SU-DHL-6 (cell line): ENCODE measurements around the gene GPR62.

Experiments used
- H2AFZ ChIP-seq: fragments of 200-600 bp; sonication (generic); 2 replicates; pipeline ENCODE4 v1.6.1; 2014; ENCODE audit warnings: low read depth, mild to moderate bottlenecking, moderate library complexity, mixed read lengths, antibody characterized with exemption, low read length; ENCODE audit not compliant: severe bottlenecking
- H3F3A ChIP-seq: fragments of 200-600 bp; shearing (Covaris generic); 2 replicates; pipeline ENCODE4 v1.6.0; 2016; ENCODE audit warnings: antibody characterized with exemption, mild to moderate bottlenecking; ENCODE audit not compliant: insufficient read depth
- H3K27ac ChIP-seq: fragments of 200-600 bp; sonication (generic); 2 replicates; pipeline ENCODE4 v1.5.1; 2016; ENCODE audit warnings: low read depth, mild to moderate bottlenecking, low read length, moderate library complexity, mixed read lengths
- H3K27me3 ChIP-seq: fragments of 200-600 bp; sonication (generic), shearing (Covaris generic); 2 replicates; pipeline ENCODE4 v1.6.0; 2014; ENCODE audit warnings: mild to moderate bottlenecking, low read length
- H3K36me3 ChIP-seq: fragments of 200-600 bp; sonication (generic); 2 replicates; pipeline ENCODE4 v1.6.1; 2014; ENCODE audit warnings: mild to moderate bottlenecking, low read length, mixed read lengths
- H3K4me2 ChIP-seq: fragments of 300-600, 200-600 bp; shearing (Covaris generic), sonication (generic); 2 replicates; pipeline ENCODE4 v1.6.0; 2014; ENCODE audit warnings: low read length, low read depth, mild to moderate bottlenecking; ENCODE audit not compliant: poor library complexity, severe bottlenecking
- H3K4me3 ChIP-seq: fragments of 200-600 bp; sonication (generic); 2 replicates; pipeline ENCODE4 v1.5.1; 2014; ENCODE audit warnings: antibody characterized with exemption, low read length, mild to moderate bottlenecking, mixed read lengths; ENCODE audit not compliant: insufficient read depth, poor library complexity, severe bottlenecking
- H3K79me2 ChIP-seq: fragments of 200-600 bp; sonication (generic); 2 replicates; pipeline ENCODE4 v1.6.1; 2014; ENCODE audit warnings: mild to moderate bottlenecking, low read length, moderate library complexity; ENCODE audit not compliant: insufficient read depth
- H3K9ac ChIP-seq: fragments of 200-600 bp; sonication (generic); 2 replicates; pipeline ENCODE4 v1.7.0; 2014; ENCODE audit warnings: mild to moderate bottlenecking, low read length
- H3K9me2 ChIP-seq: fragments of 200-600 bp; sonication (generic); replicated peaks from 2 replicates; pipeline ENCODE4 v1.6.1; 2014; ENCODE audit warnings: low read length; ENCODE audit not compliant: insufficient read depth
- H3K9me3 ChIP-seq: fragments of 200-600 bp; sonication (generic); 2 replicates; pipeline ENCODE4 v1.6.1; 2014; ENCODE audit warnings: low read length, mixed read lengths; ENCODE audit not compliant: insufficient read depth
- H4K20me1 ChIP-seq: fragments of 200-600 bp; sonication (generic); 2 replicates; pipeline ENCODE4 v1.6.1; 2014; ENCODE audit warnings: low read depth, mild to moderate bottlenecking, antibody characterized with exemption, low read length, moderate library complexity, mixed read lengths
- CTCF ChIP-seq: fragments of 200-600 bp; sonication (generic); IDR thresholded peaks from one replicate; pipeline ENCODE4 v1.5.1; 2017; ENCODE audit warnings: antibody characterized with exemption, mild to moderate bottlenecking, low read length, moderate library complexity; ENCODE audit not compliant: insufficient read depth, poor library complexity, severe bottlenecking
- EZH2phosphoT487 ChIP-seq: fragments of 200-600 bp; sonication (generic), shearing (Covaris generic); conservative IDR thresholded peaks from 2 replicates; pipeline ENCODE4 v1.6.1; 2018; ENCODE audit warnings: mild to moderate bottlenecking, antibody characterized with exemption, low read length, moderate library complexity, mixed read lengths

GPR62 gene

GRCh38 chr3:51994530-51994929, 39.3 kb downstream of the GPR62 start:
- H3F3A ChIP-seq = peaks cover 26% of the 10 kb centered on the region
- H3K4me3 ChIP-seq = peak overlapping the region; percentile 97
- no peak for TF ChIP-seq EZH2phosphoT487
- H3K9me2 ChIP-seq = no peaks in the 10 kb centered on the region
- H3K27me3 ChIP-seq = no peaks in the 10 kb centered on the region
- peak overlapping the region; percentile 77 for H3K27ac ChIP-seq
- H3K36me3 ChIP-seq = peaks cover 21% of the 10 kb centered on the region
- H3K9ac ChIP-seq = peak overlapping the region; percentile 86
- H3K4me2 ChIP-seq = peak overlapping the region; percentile 83
- H4K20me1 ChIP-seq = no peaks in the 10 kb centered on the region
- H3K79me2 ChIP-seq = peaks cover 20% of the 10 kb centered on the region
- H2AFZ ChIP-seq = no peak overlapping the region
- H3K9me3 ChIP-seq = no peaks in the 10 kb centered on the region

GRCh38 chr3:51995346-51996163, 40.4 kb downstream of the GPR62 start, which contains the start of gene RPL29:
RPL29 (minus strand) TSS chr3:51995895; CDS start chr3:51995461, 434 bp downstream.
- no peaks in the 10 kb centered on the region for H4K20me1 ChIP-seq
- peaks cover 20% of the 10 kb centered on the region for H3K79me2 ChIP-seq
- H3K27me3 ChIP-seq = no peaks in the 10 kb centered on the region
- peaks cover 22% of the 10 kb centered on the region for H3F3A ChIP-seq
- peak within 1 kb of the TSS; percentile 83 for H3K4me2 ChIP-seq
- peak within 1 kb of the TSS; percentile 77 for H3K27ac ChIP-seq
- H2AFZ ChIP-seq = peak within 1 kb of the TSS; percentile 86
- H3K9me2 ChIP-seq = no peaks in the 10 kb centered on the region
- H3K4me3 ChIP-seq = peak within 1 kb of the TSS; percentile 97
- TF ChIP-seq CTCF = no peak
- TF ChIP-seq EZH2phosphoT487 = no peak
- peak within 1 kb of the TSS; percentile 86 for H3K9ac ChIP-seq
- H3K9me3 ChIP-seq = no peaks in the 10 kb centered on the region
- peaks cover 21% of the 10 kb centered on the region for H3K36me3 ChIP-seq

- TF ChIP-seq EZH2phosphoT487 (no peak), CTCF (no peak)
- no peaks in the 10 kb centered on the region for H4K20me1 ChIP-seq
- H3K4me2 ChIP-seq = no peak overlapping the region
- H3F3A ChIP-seq = peaks cover 18% of the 10 kb centered on the region
- H3K4me3 ChIP-seq = no peak overlapping the region
- no peaks in the 10 kb centered on the region for H3K27me3 ChIP-seq
- no peak overlapping the region for H2AFZ ChIP-seq
- no peak overlapping the region for H3K9ac ChIP-seq
- no peak overlapping the region for H3K27ac ChIP-seq
- peaks cover 20% of the 10 kb centered on the region for H3K79me2 ChIP-seq
- no peaks in the 10 kb centered on the region for H3K9me2 ChIP-seq
- H3K9me3 ChIP-seq = no peaks in the 10 kb centered on the region
- H3K36me3 ChIP-seq = peaks cover 21% of the 10 kb centered on the region
Measured at GRCh38 chr3:51997172-51997571, 42.0 kb downstream of the GPR62 start.

GRCh38 chr3:51997935-51998596, 42.9 kb downstream of the GPR62 start:
- Histone ChIP-seq H3F3A (peaks cover 11% of the 10 kb centered on the region), H3K36me3 (peaks cover 13% of the 10 kb centered on the region), H3K27ac (no peak overlapping the region), H2AFZ (no peak overlapping the region), H3K9me2 (no peaks in the 10 kb centered on the region), H3K27me3 (no peaks in the 10 kb centered on the region), H3K9ac (0 out of 2 replicates have a peak overlapping the region, but pooled peaks have one; percentile 3), H3K9me3 (no peaks in the 10 kb centered on the region), H3K4me2 (no peak overlapping the region), H4K20me1 (no peaks in the 10 kb centered on the region), H3K4me3 (no peak overlapping the region), H3K79me2 (peaks cover 20% of the 10 kb centered on the region)
- no peak for TF ChIP-seq CTCF
- TF ChIP-seq EZH2phosphoT487 = no peak
